Prostate gland (tissue), 2 donors: Measurements from ENCODE around the gene SPATA18. TPM values are rescaled to one million over a fixed set of nuclear protein-coding genes. Genes with fewer than 3 reads are reported as not detected.

Source experiments
- DNase-seq: peaks from one replicate; pipeline ENCODE4 v3.0.0-alpha.2; 2019; ENCODE audit warnings: low spot score
- H3K27ac ChIP-seq, 2 donors: fragments of 200-600 bp; sonication (generic); 2 replicates each; pipeline ENCODE4 v1.5.1; 2017 to 2019
- H3K27me3 ChIP-seq: fragments of 200-600 bp; sonication (generic); replicated peaks from 2 replicates; pipeline ENCODE4 v1.5.1; 2019; ENCODE audit not compliant: insufficient read depth
- H3K36me3 ChIP-seq, 2 donors: fragments of 200-600 bp; sonication (generic); 1 replicate in 1 of 2; 2 replicates in 1 of 2; pipeline versions ENCODE4 v1.5.1 to v1.8.1; 2017 to 2019
- H3K4me1 ChIP-seq: fragments of 200-600 bp; sonication (generic); replicated peaks from 2 replicates; pipeline ENCODE4 v1.5.1; 2019
- H3K4me3 ChIP-seq, 2 donors: fragments of 200-600 bp; sonication (generic); 2 replicates each; pipeline ENCODE4 v1.5.1; 2017 to 2019
- H3K9me3 ChIP-seq: fragments of 200-600 bp; sonication (generic); 2 replicates; pipeline ENCODE4 v1.5.1; 2017
- POLR2A ChIP-seq: fragments of 450-650 bp; IDR thresholded peaks from one replicate; pipeline ENCODE4 v1.6.1; 2016; ENCODE audit warnings: antibody characterized with exemption, mild to moderate bottlenecking
- POLR2AphosphoS5 ChIP-seq: sonication (generic); formaldehyde crosslinking; IDR thresholded peaks from one replicate; pipeline ENCODE4 v1.6.1; 2017; ENCODE audit warnings: antibody characterized with exemption
- WGBS: methylation state at CpG from one replicate; pipeline ENCODE4 v1.1.5; 2018; 5-methylcytosine and 5-hydroxymethylcytosine counted together
- intact Hi-C: fragments of 100-400 bp; cut with DNase I; formaldehyde crosslinking; loops from one replicate; pipeline ENCODE4 v1.14.2; 2022
- total RNA-seq, 2 donors: library from RNA; depleted of rRNA; stranded (reverse); fragments of >200 nt; gene quantifications; one replicate each; pipeline ENCODE4 v1.1.0, GENCODE V29; 2016
- TF ChIP-seq, protein P1 (sequence below), 4 experiments: fragments of 200-600 bp in 2 of 4; fragments of 450-650 bp in 2 of 4; sonication (generic) in 2 of 4; IDR thresholded peaks; 1 replicate in 3 of 4; 2 replicates in 1 of 4; pipeline ENCODE4 v1.5.1; 2016 to 2019; ENCODE audit warnings: antibody characterized with exemption in 4 of 4, mild to moderate bottlenecking in 2 of 4, moderate library complexity in 2 of 4

SPATA18 gene
- total RNA-seq, 2 donors from 2014 or later, result 8.1 to 16.6 TPM

DNA sequence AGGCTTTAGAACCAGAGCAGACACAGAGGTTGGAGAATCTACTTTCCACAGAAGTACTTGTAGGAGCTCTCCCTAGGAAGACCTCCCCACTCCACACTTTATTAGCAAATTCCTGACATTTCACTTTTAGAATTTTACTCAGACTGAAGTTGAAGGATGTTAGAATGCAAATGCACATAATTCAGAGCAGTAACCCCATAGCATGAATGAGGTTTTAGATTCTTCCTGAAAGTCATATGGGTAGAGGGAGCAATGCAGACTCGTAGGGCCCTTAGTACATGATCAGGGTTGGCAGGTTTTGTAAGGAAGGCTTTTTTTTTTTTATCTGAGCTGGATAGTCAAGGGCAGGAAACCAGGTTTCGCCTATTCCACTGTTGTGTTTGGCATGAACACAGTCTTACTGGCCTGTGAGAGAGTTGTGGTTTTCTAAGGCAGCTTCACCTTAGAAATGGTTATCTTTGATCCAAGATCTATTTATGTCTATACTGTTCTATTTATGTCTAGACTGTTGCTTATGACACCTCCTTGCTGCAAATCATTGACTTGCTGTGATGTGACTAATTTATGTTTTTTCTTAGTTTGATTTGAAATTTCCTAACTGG is 48.9 kb downstream of the SPATA18 start:
- intact Hi-C loops, result no loop called here
- no peaks in the 10 kb centered on the region for H3K36me3 ChIP-seq
- TF ChIP-seq POLR2A, result no peak
- TF ChIP-seq, protein P1, sequence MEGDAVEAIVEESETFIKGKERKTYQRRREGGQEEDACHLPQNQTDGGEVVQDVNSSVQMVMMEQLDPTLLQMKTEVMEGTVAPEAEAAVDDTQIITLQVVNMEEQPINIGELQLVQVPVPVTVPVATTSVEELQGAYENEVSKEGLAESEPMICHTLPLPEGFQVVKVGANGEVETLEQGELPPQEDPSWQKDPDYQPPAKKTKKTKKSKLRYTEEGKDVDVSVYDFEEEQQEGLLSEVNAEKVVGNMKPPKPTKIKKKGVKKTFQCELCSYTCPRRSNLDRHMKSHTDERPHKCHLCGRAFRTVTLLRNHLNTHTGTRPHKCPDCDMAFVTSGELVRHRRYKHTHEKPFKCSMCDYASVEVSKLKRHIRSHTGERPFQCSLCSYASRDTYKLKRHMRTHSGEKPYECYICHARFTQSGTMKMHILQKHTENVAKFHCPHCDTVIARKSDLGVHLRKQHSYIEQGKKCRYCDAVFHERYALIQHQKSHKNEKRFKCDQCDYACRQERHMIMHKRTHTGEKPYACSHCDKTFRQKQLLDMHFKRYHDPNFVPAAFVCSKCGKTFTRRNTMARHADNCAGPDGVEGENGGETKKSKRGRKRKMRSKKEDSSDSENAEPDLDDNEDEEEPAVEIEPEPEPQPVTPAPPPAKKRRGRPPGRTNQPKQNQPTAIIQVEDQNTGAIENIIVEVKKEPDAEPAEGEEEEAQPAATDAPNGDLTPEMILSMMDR (IDR thresholded peaks at IDR 0.05), result no peak
- TF ChIP-seq POLR2AphosphoS5, result no peak
- WGBS, result 15% methylated on average over 2 of the region's 2 CpGs
- H3K9me3 ChIP-seq, result no peaks in the 10 kb centered on the region
- H3K4me1 ChIP-seq, result no peaks in the 10 kb centered on the region
- H3K27me3 ChIP-seq, result no peaks in the 10 kb centered on the region
- no peak overlapping the region for H3K27ac ChIP-seq
- no peak for DNase-seq
- no peak overlapping the region for H3K4me3 ChIP-seq

DNA sequence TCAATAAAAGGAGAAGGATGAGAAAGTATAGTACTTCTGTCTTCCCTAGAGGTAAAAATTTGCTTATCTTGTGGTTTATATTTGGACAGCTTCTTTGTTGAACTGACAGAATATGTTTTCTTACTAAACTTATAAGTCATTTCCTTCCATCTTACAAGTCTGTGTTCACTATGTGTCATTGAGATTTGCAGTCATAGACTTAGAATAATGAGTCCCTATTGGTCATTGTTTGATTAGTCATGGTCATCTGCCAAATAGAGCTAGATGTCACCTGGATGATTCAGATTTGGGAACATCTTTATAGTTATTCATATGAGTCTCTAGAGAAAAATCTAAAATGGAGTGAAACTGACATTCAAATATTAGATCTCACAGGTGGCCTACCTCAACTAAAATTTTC is 51.5 kb downstream of the SPATA18 start:
- intact Hi-C loops, result no loop called here
- no peak for DNase-seq
- Histone ChIP-seq H3K4me3 (no peak overlapping the region), H3K36me3 (no peaks in the 10 kb centered on the region), H3K4me1 (no peaks in the 10 kb centered on the region), H3K27ac (no peak overlapping the region), H3K9me3 (no peaks in the 10 kb centered on the region), H3K27me3 (no peaks in the 10 kb centered on the region)
- TF ChIP-seq POLR2A, result no peak
- TF ChIP-seq, protein P1 (IDR thresholded peaks at IDR 0.05), result no peak
- TF ChIP-seq POLR2AphosphoS5, result no peak

DNA sequence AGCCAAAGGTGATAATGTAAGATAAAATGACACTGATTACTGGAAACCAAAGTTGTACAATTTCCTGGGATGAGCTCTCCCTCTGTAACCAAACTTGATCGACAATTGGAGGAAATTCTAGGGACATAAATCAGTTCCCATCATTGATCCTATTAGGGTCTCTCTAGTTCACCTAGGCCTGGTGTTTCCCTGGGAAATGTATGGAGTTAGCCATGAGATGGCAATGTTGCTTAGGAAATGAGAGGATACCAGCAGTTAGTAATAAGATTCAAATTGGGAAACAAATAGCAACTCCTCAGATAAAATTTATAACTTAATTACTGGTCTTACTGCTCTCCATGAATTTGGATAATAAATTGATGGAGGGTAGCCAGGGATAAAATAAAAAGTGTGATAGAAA is 52.2 kb downstream of the SPATA18 start:
- Histone ChIP-seq H3K4me1 (no peaks in the 10 kb centered on the region), H3K4me3 (no peak overlapping the region), H3K27ac (no peak overlapping the region), H3K27me3 (no peaks in the 10 kb centered on the region), H3K36me3 (no peaks in the 10 kb centered on the region), H3K9me3 (no peaks in the 10 kb centered on the region)
- TF ChIP-seq POLR2A, result no peak
- TF ChIP-seq, protein P1 (IDR thresholded peaks at IDR 0.05), result peak in 1 of 4 experiments; percentile 8
- intact Hi-C loops, result no loop called here
- no peak for DNase-seq
- 41% methylated on average over 1 of the region's 1 CpG for WGBS

DNA sequence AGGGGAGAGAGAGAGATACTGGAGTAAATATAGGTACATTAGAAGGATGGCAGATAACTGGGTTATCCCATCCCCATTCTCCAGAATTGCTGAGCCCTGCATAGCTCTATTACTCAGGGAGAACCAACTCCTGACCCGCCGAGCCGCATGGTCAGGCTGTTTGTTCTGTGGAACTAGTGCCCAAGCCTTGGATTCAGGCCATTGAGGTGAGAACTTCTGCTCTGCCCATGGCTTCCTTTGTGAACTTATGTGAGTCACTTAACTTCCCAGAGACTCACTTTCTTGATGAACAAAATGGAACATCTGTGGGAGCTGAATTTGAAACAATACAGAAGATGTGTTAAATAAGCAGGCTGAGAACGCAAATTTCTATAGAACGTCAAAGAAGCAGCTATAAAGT is 54.2 kb downstream of the SPATA18 start:
- intact Hi-C loops, result no loop called here
- H3K4me3 ChIP-seq, result no peak overlapping the region
- no peaks in the 10 kb centered on the region for H3K27me3 ChIP-seq
- no peak for DNase-seq
- 72% methylated on average over 5 of the region's 5 CpGs for WGBS
- no peaks in the 10 kb centered on the region for H3K9me3 ChIP-seq
- no peak overlapping the region for H3K27ac ChIP-seq
- TF ChIP-seq POLR2A (no peak), POLR2AphosphoS5 (no peak)
- TF ChIP-seq, protein P1 (IDR thresholded peaks at IDR 0.05), result no peak
- H3K4me1 ChIP-seq, result no peaks in the 10 kb centered on the region
- H3K36me3 ChIP-seq, result no peaks in the 10 kb centered on the region

DNA sequence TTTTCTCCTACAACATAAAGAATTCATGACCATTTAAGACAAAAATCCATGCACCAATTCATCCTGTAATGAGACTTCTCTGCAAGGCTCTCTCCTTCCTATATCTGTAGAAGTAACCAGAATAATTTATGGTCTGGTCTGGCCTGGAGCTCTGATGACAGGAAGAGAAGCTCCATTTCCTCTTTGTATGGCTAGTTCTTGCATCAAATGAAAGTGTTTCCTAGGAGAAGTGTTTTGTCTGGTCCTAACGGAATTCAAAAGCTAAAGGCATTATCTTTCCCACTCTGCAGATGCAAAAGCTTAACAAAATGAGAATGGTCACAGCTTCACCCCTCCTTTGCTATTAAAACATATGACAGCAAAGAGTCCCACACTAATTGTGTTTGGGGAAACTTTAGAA is 55.1 kb downstream of the SPATA18 start:
- no peak for DNase-seq
- WGBS, result 25% methylated on average over 1 of the region's 1 CpG
- intact Hi-C loops, result no loop called here
- H3K27me3 ChIP-seq, result no peaks in the 10 kb centered on the region
- no peaks in the 10 kb centered on the region for H3K4me1 ChIP-seq
- no peaks in the 10 kb centered on the region for H3K36me3 ChIP-seq
- H3K9me3 ChIP-seq, result no peaks in the 10 kb centered on the region
- no peak for TF ChIP-seq POLR2AphosphoS5
- TF ChIP-seq, protein P1 (IDR thresholded peaks at IDR 0.05), result no peak
- TF ChIP-seq POLR2A, result no peak
- no peak overlapping the region for H3K4me3 ChIP-seq
- no peak overlapping the region for H3K27ac ChIP-seq
